Neural cell (in vitro differentiated cells): Measurements from ENCODE around the gene TUBB. TPM values are rescaled to one million over a fixed set of nuclear protein-coding genes. Genes with fewer than 3 reads are reported as not detected.

Experiments used
- H2AFZ ChIP-seq: fragments of 200-600, 300-800 bp; sonication (generic), shearing (Covaris generic); 2 replicates; pipeline ENCODE4 v1.6.0; 2014; ENCODE audit warnings: low read depth, mild to moderate bottlenecking, antibody characterized with exemption, low read length, moderate library complexity
- H3F3A ChIP-seq: fragments of 200-600 bp; shearing (Covaris generic); 2 replicates; pipeline ENCODE4 v1.6.1; 2016; ENCODE audit warnings: mild to moderate bottlenecking, moderate library complexity, mixed read lengths, antibody characterized with exemption, low read length; ENCODE audit not compliant: insufficient read depth, poor library complexity, severe bottlenecking
- H3K27ac ChIP-seq: fragments of 200-600, 300-800 bp; sonication (generic), shearing (Covaris generic); 2 replicates; pipeline ENCODE4 v1.5.1; 2014; ENCODE audit warnings: mild to moderate bottlenecking, low read length, moderate library complexity
- H3K27me3 ChIP-seq: fragments of 300-800, 200-600 bp; sonication (generic), shearing (Covaris generic); 2 replicates; pipeline ENCODE4 v1.6.0; 2014; ENCODE audit warnings: mild to moderate bottlenecking, low read depth, low read length, moderate library complexity; ENCODE audit not compliant: insufficient read depth
- H3K36me3 ChIP-seq: fragments of 300-800, 200-600 bp; sonication (generic), shearing (Covaris generic); 2 replicates; pipeline ENCODE4 v1.5.1; 2014; ENCODE audit warnings: mild to moderate bottlenecking, antibody characterized with exemption, low read length, moderate library complexity; ENCODE audit not compliant: insufficient read depth
- H3K4me2 ChIP-seq: fragments of 300-800, 200-600 bp; sonication (generic), shearing (Covaris generic); 2 replicates; pipeline ENCODE4 v1.6.0; 2014; ENCODE audit warnings: mild to moderate bottlenecking, low read length
- H3K4me3 ChIP-seq: fragments of 300-800, 200-600 bp; sonication (generic), shearing (Covaris generic); 2 replicates; pipeline ENCODE4 v1.5.1; 2014; ENCODE audit warnings: mild to moderate bottlenecking, low read length, moderate library complexity
- H3K79me2 ChIP-seq: fragments of 200-600 bp; shearing (Covaris generic); replicated peaks from 2 replicates; pipeline ENCODE4 v1.6.0; 2014; ENCODE audit warnings: mild to moderate bottlenecking, low read length, moderate library complexity; ENCODE audit not compliant: insufficient read depth
- H3K9ac ChIP-seq: fragments of 300-800, 200-600 bp; sonication (generic), shearing (Covaris generic); 2 replicates; pipeline ENCODE4 v1.6.1; 2016; ENCODE audit warnings: mild to moderate bottlenecking, low read length, mixed read lengths
- H3K9me2 ChIP-seq: fragments of 200-600 bp; shearing (Covaris generic); 2 replicates; pipeline ENCODE4 v1.6.1; 2016; ENCODE audit warnings: mild to moderate bottlenecking, low read length, mixed read lengths; ENCODE audit not compliant: insufficient read depth
- H3K9me3 ChIP-seq: fragments of 200-600, 300-800 bp; sonication (generic), shearing (Covaris generic); 2 replicates; pipeline ENCODE4 v1.6.1; 2016; ENCODE audit warnings: mild to moderate bottlenecking, mixed run types, low read length, moderate library complexity, mixed read lengths
- H4K20me1 ChIP-seq: fragments of 200-600 bp; shearing (Covaris generic); 2 replicates; pipeline ENCODE4 v1.6.1; 2016; ENCODE audit warnings: mild to moderate bottlenecking, mixed run types; ENCODE audit not compliant: insufficient read depth
- CTCF ChIP-seq: fragments of 450-650 bp; IDR thresholded peaks from 2 replicates; pipeline ENCODE4 v1.5.1; 2014; ENCODE audit warnings: antibody characterized with exemption, mild to moderate bottlenecking, moderate library complexity; ENCODE audit not compliant: poor library complexity, severe bottlenecking
- EP300 ChIP-seq: fragments of 450-650 bp; conservative IDR thresholded peaks from 2 replicates; pipeline ENCODE4 v1.6.1; 2014; ENCODE audit warnings: antibody characterized with exemption, mild to moderate bottlenecking, moderate library complexity; ENCODE audit not compliant: poor library complexity, severe bottlenecking
- EZH2 ChIP-seq: fragments of 200-600, 300-800 bp; shearing (Covaris generic), sonication (generic); IDR thresholded peaks from 2 replicates; pipeline ENCODE4 v1.6.1; 2014; ENCODE audit warnings: antibody characterized with exemption, low read length, borderline replicate concordance, mild to moderate bottlenecking; ENCODE audit not compliant: insufficient read depth, poor library complexity, severe bottlenecking
- MXI1 ChIP-seq: fragments of 450-650 bp; conservative IDR thresholded peaks from 2 replicates; pipeline ENCODE4 v1.6.1; 2014; ENCODE audit warnings: antibody characterized with exemption, mild to moderate bottlenecking; ENCODE audit not compliant: poor library complexity, severe bottlenecking
- POLR2AphosphoS5 ChIP-seq: IDR thresholded peaks from 2 replicates; pipeline ENCODE4 v1.6.1; 2012
- RAD21 ChIP-seq: fragments of 450-650 bp; conservative IDR thresholded peaks from 2 replicates; pipeline ENCODE4 v1.6.1; 2014; ENCODE audit warnings: antibody characterized with exemption, mild to moderate bottlenecking, moderate library complexity
- REST ChIP-seq: IDR thresholded peaks from 2 replicates; pipeline ENCODE4 v1.6.1; 2012; ENCODE audit warnings: borderline replicate concordance
- SMC3 ChIP-seq: fragments of 450-650 bp; conservative IDR thresholded peaks from 2 replicates; pipeline ENCODE4 v1.6.1; 2014; ENCODE audit warnings: antibody characterized with exemption, mild to moderate bottlenecking, moderate library complexity; ENCODE audit not compliant: poor library complexity
- TAF1 ChIP-seq: IDR thresholded peaks from 2 replicates; pipeline ENCODE4 v1.6.1; 2012; ENCODE audit warnings: low read depth
- polyA plus RNA-seq: library from polyadenylated mRNA; depleted of rRNA; stranded (reverse); fragments of >200 nt; gene quantifications from 2 replicates; pipeline ENCODE4 v1.2.3, GENCODE V29; 2014

TUBB gene
- polyA plus RNA-seq, 1 donor from 2014 or later = 711 TPM

GRCh38 chr6:30743099-30744053 is 23.2 kb downstream of the TUBB start:
- Histone ChIP-seq H2AFZ (peak overlapping the region; percentile 88), H3K9ac (peak overlapping the region; percentile 90), H3K9me3 (no peaks in the 10 kb centered on the region), H3K4me3 (peak overlapping the region; percentile 90), H3K27ac (peak overlapping the region; percentile 60), H3K27me3 (peaks cover 20% of the 10 kb centered on the region), H3K4me2 (peak overlapping the region; percentile 68), H3F3A (no peaks in the 10 kb centered on the region), H3K79me2 (peaks cover 14% of the 10 kb centered on the region), H3K36me3 (no peaks in the 10 kb centered on the region), H4K20me1 (no peaks in the 10 kb centered on the region), H3K9me2 (no peaks in the 10 kb centered on the region)
- TF ChIP-seq EP300 = no peak
- TF ChIP-seq TAF1 = peak; percentile 38
- TF ChIP-seq POLR2AphosphoS5 = no peak

GRCh38 chr6:30744054-30744805 is 24.1 kb downstream of the TUBB start, which contains the start of gene IER3:
Gene IER3, minus strand, starts transcription at chr6:30744547. Its CDS starts 29 bp downstream, at chr6:30744518.
- no peaks in the 10 kb centered on the region for H3K36me3 ChIP-seq
- H3K4me2 ChIP-seq = no peak within 1 kb of the TSS
- no peak for TF ChIP-seq POLR2AphosphoS5
- TF ChIP-seq MXI1 = no peak
- no peak for TF ChIP-seq EZH2
- TF ChIP-seq SMC3 = peak; percentile 59
- TF ChIP-seq TAF1 = no peak
- peak; percentile 66 for TF ChIP-seq CTCF
- TF ChIP-seq RAD21 = peak; percentile 43
- no peak for TF ChIP-seq EP300
- no peak for TF ChIP-seq REST
- H4K20me1 ChIP-seq = no peaks in the 10 kb centered on the region
- H3K79me2 ChIP-seq = peaks cover 14% of the 10 kb centered on the region
- H3K27me3 ChIP-seq = peaks cover 20% of the 10 kb centered on the region
- no peaks in the 10 kb centered on the region for H3F3A ChIP-seq
- no peaks in the 10 kb centered on the region for H3K9me2 ChIP-seq
- no peaks in the 10 kb centered on the region for H3K9me3 ChIP-seq
- no peak within 1 kb of the TSS for H2AFZ ChIP-seq
- H3K9ac ChIP-seq = peak within 1 kb of the TSS; percentile 16
- no peak within 1 kb of the TSS for H3K27ac ChIP-seq
- peak within 1 kb of the TSS; percentile 90 for H3K4me3 ChIP-seq
